ENCODE measurements around the gene WWC2.
"Not testable (repeated sequence)": the region's sequence is repeated elsewhere in the genome, so short reads cannot be mapped to it uniquely, and the experiment has no call there.

WWC2 gene

DNA sequence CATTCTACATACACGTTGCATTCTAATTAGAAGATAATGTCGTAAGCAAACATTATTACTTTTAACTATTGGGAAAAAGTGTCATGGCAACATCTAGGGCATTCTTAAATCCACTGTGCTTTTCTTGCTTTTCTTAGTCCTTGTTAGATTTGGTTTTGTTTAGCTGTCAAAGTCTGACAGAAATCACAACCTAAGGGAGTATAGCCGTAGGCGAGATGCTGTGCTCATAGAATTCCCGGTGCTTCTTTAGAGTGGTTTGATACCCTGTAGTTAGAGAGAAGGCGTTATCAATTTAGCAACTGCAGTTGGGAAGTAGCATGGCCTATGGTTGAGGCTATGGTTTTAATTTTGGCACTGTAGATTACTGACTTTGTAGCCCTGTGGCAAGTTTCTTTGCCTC lies 45.7 kb downstream of the WWC2 start:
- DNase-seq: no peak

DNA sequence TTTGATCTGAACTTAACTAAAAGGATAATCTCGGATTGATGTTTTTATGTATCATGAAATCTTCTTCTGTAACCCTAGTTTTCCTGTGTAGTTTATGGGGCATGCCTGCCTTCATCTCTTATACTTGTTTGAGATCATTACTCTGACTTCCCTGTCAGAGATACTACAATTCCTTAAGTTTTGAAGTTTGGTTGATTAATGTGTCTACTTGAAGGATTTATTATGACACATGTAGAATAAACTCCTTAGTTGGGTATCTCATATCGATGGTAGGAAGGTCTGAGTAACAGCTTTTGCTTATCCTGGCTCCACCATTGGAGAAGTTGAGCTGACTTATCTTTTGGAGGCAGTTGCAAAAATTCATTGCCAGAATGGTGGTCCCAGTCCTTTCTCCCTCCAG lies 46.7 kb downstream of the WWC2 start:
- no peak for DNase-seq

DNA sequence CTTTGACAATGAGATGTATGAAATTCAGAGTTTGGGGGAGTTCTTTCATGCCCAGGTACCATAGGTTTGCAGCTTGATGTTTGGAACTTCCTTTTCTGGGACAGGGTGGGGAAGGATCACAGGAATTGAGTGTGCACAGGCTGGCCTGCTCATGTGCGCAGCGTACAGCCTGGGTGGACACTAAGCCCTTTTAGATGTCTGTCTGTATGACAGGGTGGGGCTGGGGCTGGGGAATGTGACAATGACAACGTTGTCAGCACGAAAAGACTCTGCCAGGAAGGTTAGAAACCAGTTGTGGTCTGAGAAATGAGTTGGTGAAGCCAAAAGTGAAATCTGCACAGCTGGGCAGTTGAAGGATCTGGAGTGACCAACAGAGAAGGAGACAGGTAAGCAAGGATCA lies 47.4 kb downstream of the WWC2 start:
- DNase-seq: no peak

DNA sequence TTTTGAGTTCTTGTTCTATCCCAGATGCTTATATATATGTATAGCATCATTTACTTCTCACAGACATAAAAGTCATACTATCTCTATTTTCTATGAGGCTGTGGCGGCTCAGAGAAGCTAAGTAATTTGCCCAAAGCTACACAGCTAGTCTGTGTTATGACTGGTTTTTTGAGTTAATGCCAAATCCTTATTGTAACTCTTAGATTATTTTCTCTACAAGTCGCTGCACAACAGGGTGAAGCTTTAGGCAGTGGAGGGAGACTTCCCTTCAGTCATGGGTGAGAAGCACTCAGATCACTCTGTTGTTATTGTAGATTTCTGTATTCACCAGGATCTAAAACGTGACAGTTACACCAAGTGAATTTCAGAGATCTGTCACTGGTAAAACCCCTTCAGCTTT lies 48.1 kb downstream of the WWC2 start:
- no peak for DNase-seq

DNA sequence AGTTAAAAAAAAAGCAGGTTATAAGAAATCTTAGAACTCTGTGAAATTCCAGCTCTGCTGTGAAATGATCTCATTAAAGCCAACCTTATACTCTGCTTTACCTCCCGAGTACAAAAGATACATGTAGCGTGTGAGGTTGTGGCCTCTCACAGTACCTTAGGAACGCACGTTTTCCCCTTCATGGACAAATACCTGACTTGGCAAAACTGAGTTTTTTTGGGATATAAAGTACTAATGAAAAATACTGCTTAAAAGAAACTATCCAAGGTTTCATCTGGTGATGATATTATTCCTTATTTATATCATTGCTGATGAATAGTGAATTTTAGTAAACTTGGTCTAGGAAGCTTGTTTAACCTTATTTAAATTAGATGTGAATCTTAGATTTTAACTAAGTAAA lies 48.9 kb downstream of the WWC2 start:
- DNase-seq: no peak

DNA sequence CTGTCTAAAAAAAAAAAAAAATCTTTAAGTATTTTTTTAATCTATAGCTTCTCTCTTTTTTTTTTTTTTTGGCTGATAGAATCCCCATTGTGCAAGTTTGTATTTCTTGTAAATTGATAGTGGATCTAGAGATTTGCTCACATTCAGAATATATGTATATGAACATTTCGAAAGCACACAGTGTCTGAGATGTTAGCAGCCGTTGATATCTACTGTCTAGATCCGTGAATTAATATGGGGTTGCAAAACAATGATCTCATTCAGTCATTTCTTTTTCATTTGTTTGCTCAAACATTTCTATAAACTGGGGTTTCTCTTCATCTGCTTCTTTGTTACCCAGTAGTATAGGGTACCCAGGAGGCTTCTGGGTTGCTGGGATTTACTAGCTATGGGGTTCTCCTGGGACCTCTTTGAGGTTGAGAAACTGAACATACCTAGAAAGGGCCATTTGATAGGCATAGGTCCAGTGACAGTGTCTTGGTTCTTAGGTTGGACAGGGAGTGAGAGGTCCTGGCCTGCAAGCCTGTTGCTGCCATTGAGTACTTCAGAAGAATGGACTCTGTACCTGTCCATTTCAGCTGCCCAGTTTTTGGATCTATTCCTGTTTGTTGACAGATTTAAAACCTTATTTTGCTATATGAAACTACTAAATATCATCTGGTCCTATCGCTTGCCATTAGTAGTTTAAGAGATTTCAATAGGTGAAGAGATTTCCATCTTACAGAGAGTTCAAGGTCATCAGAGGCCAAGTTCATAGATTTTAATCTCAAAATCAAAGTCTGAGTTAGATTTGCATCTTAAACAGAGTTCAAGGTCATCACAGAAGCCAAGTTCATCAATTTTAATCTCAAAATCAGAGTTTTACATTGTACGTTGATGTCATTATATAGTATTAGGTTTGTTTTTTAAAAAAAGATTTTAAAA lies 50.8 kb downstream of the WWC2 start:
- no peak for DNase-seq

DNA sequence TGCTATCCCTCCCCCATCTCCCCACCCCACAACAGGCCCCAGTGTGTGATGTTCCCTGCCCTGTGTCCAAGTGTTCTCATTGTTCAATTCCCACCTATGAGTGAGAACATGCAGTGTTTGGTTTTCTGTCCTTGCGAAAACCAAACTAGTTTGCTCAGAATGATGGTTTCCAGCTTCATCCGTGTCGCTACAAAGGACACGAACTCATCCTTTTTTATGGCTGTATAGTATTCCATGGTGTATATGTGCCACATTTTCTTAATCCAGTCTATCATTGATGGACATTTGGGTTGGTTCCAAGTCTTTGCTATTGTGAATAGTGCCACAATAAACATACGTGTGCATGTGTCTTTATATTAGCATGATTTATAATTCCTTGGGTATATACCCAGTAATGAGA lies 51.6 kb downstream of the WWC2 start:
- DNase-seq: not testable (repeated sequence)

DNA sequence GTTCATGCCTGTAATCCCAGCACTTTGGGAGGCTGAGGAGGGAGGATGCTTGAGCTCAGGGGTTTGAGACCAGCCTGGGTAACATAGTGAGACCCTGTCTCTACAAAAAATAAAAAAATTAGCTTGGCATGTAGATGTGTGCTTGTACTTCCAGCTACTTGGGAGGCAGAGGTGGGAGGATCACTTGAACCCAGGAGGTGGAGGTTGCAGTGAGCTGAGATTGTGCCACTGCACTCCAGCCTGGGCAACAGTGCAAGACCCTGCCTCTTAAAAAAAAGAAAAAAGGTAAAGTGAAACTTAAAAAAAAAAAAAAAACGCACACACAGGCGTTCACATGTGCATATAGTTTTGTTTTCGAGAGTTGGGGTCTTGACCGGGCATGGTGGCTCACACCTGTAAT lies 53.2 kb downstream of the WWC2 start:
- not testable (repeated sequence) for DNase-seq

DNA sequence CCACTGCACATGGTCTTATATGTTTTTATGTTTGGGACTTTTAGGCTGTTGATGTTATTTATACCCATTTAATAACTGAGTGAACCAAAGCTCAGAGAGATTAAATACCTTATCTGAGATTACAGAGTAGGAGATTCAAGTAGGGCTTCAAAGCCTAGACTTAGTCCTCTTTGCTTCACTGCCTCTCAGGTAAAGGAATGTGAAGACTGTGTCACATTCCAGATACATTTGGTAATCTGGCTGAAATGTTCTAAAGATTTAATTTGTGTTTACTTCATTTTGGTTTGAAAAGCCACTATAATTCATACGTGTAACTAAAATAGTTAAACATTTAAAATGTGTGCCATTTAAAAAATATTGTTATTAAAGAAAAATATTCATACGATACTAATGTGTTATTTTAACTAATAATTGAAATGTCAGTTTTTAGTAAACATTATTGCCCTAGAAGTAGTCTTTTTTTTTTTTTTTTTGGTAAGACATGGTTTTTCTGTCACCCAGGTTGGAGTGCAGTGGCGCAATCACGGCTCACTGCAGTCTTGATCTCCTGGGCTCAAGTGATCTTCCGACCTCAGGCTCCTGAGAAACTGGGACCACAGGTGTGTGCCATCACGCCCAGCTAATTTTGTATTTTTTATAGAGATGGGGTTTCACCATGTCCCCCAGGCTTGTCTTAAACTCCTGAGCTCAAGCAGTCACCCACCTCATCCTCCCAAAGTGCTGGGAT lies 54.3 kb downstream of the WWC2 start:
- no peak for DNase-seq

DNA sequence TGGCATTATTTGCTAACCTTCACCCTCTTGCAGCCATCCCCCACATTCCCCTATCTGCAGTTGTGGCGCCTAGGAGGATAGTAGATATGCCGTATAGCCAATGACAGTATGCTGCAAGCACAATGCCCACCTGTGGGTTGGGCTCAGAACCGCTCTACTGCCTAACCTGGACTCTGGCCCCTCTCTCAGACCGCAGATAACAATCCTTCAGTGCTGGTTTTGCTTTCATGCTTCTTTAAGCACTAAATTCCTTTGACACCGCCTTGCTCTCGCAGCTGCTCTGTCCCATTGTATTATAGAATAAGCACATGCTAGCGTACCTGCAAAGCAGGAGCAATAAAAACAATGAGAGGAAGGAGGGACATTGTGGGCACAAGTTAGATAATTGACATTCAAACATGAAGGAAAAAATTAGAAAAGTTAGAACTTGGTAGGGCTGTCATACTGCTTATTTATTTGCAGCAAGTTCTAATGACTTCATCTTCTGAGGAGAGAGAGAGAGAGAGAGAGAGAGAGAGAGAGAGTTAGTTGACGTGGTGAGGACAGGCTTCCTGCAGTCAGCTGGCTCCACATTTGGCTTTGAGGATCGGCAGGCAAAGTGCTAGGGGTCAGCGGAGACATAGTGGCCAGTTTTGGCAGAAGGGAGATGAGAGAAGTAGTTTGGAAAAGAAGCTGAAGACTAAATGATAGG lies 55.8 kb downstream of the WWC2 start:
- DNase-seq: no peak

DNA sequence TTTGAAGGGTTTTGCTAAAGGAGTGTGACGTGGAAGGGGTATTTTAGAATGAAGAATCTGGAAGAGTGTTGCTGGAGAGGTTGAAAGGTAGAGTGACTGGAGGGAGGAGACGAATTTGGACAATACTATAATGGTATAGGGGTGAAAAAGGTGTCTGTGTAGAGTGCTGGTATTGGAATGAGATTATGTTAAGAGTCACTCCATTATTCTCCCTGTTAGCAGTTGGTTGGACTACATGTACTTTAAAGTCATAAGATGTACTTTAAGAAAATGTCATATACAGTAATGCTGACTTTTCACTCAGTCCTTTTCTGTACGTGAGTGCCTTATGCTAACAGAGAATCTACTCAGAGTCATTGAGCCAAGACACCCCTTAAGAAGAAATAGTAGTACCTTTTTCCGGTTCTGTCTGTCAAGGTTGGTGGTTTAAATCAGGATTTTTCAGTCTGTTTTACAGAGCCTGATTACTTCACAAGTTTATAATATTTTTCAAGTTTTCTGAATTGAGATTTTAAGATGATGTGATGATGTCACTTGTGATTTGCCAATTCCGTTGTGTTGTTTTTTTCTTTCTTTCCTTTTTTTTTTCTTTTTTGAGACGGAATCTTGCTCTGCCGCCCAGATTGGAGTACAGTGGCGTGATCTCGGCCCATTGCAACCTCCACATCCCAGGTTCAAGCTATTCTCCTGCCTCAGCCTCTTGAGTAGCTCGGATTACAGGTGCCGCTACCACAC lies 56.6 kb downstream of the WWC2 start:
- DNase-seq: no peak

DNA sequence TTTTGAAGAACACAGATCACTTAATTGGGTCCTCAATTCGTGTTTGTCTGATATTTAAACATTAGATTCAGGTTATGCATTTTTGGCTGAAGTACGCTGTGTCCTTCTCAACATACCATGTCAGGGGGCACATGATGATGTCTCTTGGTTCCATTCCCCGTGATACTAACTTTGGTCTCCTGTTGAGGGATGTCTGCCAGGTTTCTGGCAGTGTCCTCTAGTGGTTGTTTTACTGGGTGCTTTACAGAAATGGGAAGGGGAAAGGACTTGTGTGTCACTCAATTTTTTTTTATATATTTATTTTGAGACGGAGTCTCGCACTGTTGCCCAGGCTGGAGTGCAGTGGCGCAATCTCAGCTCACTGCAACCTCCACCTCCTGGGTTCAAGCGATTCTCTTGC lies 58.2 kb downstream of the WWC2 start:
- no peak for DNase-seq

DNA sequence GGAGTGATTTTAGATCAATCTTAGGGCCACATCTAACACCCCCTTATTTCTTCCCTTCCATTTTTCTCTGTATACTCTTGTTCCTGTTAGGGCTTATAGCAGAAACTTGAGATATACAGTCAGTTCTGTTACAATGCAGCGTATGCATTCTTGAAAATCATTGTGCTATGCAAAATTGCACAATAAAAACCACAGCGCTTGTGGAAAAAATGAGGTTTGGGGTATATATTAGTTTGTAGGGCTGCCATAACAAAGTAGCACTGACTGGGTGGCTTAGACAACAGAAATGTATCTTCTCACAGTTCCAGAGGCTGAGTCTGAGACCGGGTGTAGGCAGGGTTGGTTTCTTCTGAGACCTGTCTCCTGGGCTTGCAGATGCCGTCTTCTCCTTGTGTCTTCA lies 59.0 kb downstream of the WWC2 start:
- DNase-seq: no peak

DNA sequence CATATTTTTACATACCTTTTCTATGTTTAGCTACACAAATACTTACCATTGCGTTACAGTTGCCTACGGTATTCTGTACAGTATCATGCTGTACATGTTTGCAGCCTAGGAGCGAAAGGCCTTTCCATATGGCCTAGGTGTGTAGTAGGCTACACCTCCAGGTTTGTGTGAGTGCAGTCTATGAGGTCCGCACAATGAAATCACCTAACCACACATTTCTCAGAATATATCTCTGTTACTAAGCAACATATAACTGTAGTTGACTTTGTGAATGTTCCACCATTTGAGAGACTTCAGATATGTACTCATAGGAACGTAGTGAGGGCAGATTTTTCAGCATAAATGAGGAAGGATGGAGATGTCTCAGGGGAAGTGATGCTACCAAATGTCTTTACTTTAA lies 62.6 kb downstream of the WWC2 start:
- DNase-seq: no peak

DNA sequence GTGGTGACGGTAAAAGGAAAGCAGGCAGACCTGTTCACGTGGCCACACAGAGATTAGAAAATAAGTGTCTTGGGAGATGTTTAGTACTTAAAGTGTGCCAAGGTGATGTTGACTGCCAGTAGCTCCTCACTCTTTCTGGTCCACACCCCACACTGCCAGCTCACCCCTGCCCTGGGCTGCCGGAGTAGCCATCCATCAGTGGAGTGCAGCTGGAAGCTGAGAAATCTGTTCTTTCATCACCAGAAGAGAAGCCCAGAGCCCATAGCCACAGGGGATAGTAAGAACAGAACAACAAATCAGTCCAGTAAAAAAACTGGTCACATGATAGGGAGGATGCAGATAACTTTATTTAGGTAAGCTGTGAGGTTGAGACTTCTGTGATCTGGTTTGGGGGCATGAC lies 64.1 kb downstream of the WWC2 start:
- DNase-seq: no peak

DNA sequence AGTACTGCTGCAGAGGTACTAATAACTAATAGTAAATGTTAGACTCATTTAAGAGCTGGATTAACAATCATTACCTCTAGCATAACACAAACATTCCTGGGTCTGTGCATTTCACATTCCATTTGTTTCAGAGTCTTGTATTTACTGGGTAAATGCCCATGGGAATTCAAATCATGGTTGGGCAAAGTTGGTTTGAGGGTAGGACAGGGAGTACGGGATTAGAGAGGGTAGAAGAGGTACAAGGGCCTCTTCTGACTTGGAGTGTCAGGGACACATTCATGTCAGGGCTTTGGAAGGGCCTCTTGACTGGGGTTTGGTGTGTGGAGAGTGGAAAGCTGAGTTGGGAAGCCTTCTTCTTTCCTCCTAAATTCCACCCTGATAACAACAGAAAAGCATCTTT lies 65.9 kb downstream of the WWC2 start:
- no peak for DNase-seq

DNA sequence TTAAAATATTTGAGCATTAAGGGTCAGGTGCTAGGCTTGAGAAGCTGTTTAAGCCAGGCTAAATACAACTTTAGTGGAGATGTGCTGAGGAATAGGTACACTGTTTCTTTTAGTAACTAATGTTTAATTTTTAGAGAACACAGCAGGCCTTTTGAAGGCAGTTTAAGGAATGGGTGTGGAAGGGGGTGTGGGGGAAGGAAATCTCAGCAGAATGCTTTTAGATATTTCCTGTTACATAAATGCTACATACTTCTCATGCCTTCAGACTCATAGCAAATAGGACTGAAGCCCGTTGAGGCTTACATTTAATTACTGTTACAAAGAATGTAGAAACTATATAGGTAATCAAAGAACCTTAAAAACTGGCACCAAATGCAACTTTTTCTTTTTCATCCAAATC lies 66.3 kb downstream of the WWC2 start:
- DNase-seq: no peak

DNA sequence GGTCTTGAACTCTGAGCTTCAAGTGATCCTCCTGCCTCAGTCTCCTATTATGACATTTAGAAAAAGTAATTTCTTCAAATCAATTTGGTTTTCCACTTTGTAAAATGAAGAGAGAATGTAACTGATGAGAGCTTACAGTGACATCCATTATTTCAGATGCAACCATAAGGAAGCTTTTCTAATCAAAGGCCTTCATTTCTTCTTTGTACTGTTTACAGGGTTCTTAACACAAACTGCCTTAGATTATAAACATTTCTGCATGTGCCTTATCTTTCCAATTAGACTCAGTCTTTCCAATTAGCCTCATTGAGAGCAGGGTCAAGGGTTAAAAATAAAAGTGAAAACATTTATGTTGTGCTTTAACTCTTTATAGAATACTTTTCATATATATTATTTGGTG lies 71.8 kb downstream of the WWC2 start:
- no peak for DNase-seq

DNA sequence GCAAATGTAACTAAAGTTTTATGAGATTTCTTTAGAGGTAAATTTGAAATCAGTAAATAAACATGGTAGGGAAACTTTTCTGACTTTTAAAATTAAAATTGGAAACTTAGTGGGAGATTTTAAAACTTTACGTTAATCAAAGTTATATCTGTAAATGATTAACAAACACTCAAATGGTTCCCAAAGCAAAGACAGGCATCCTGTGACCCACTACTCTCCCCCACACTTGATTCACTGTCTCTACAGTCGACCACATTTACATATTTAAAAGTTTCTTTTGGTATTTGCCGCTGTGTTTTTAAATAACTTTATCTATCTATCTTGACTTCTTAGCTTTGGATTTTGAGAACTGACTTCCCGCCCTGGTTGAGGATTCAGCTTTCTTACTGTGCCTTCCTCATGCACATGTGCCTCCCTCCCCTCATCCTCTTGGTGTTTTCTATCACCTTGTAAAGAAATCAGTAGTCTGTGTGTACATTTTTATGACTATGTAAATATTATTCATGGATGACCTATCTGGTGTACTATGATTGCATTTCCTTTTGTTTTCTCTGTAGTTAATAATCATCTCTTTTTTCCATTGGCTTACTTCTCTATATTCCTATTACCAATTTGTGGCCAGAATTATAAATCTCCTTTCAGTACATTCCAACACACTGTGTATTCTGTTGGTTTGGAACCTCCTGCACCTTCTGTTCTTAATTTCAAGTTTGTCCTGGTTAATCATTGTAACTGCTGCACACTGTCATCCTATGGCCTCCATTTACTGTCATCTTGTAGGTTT lies 72.6 kb downstream of the WWC2 start:
- DNase-seq: no peak

DNA sequence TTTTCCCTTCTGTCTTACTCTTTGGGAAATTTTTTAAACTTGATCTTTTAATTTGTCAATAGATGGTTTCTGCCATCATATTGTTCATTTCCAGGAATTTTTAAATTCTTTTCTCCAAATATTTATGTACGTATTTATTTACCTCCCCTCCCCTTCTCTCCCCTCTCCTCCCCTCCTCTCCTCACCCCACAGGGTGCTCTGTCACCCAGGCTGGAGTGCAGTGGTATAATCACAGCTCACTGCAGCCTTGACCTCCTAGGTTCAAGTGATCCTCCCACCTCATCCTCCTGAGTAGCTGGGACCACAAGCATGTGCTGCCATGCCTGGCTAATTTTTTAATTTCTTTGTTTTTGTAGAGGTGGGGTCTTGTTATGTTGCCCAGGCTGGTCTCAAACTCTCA lies 73.8 kb downstream of the WWC2 start:
- DNase-seq: no peak

DNA sequence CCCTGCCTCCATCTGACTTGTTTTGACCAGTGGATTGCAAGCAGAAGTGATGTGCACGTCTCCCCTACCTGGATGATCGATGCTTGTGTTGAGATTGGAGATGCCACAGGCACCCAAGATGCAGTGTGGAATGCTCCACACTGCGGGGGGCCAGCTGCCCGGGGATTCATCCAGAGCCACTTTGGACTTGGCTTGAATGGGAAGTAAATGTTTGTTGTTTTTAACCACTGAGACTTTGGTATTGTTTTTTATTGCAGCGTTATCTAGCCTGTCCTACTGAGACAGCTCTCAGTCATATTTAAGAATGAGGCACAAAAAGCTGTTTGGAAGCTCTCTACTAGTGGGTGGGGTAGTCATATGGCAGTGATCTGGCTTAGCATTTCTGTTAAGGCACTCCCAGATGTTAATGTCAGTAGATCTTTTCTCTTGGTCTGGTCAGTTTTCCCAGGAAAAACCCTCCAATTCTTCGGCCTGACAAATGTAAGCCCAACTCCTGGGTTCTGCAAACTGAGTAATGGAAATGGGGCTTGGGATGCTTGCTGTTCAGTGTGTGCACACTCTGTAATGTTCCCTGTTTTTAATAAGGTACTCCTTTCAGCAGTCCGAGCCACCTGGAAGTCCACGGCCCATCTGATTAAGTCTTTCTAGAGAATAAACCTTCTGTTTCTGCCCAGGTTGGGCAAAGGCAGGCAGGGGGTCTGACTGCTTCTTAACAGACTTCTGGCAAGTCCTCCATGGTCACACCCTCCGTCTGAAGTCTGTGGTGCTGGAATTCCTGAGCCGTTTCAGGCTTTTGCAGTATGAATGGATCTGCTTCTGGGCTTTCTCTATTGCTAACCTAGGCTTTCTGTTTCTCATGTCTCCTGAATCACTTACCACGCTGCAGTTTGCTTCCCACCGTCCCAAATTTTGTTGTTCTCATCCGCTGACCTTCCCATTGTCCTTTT lies 74.8 kb downstream of the WWC2 start:
- no peak for DNase-seq
